H9 (cell line): ENCODE results near the gene MRPS26. TPM values are rescaled to one million over a fixed set of nuclear protein-coding genes. Genes with fewer than 3 reads are reported as not detected.

Experiments
- DNase-seq: peaks from one replicate; pipeline ENCODE4 v3.0.0-alpha.2; 2017
- H2AFZ ChIP-seq: one replicate; pipeline ENCODE4 v1.6.1; 2013; ENCODE audit warnings: mild to moderate bottlenecking, low read length, control low read depth, moderate library complexity
- H2AK5ac ChIP-seq: 2 replicates; pipeline ENCODE4 v1.6.1; 2013; ENCODE audit warnings: low read length, control low read depth, mixed read lengths; ENCODE audit not compliant: insufficient read length
- H2BK120ac ChIP-seq: one replicate; pipeline ENCODE4 v1.6.1; 2013; ENCODE audit warnings: low read depth, mild to moderate bottlenecking, low read length, control low read depth, inconsistent platforms; ENCODE audit not compliant: poor library complexity, severe bottlenecking
- H2BK12ac ChIP-seq: 2 replicates; pipeline ENCODE4 v1.6.1; 2013; ENCODE audit warnings: low read length, control low read depth, mixed read lengths, low read depth; ENCODE audit not compliant: insufficient read length
- H2BK15ac ChIP-seq: 2 replicates; pipeline ENCODE4 v1.6.1; 2013; ENCODE audit warnings: low read depth, low read length, control low read depth
- H2BK20ac ChIP-seq: one replicate; pipeline ENCODE4 v1.6.1; 2013; ENCODE audit warnings: low read depth, mild to moderate bottlenecking, low read length, control low read depth, inconsistent platforms; ENCODE audit not compliant: poor library complexity, severe bottlenecking
- H2BK5ac ChIP-seq: 2 replicates; pipeline ENCODE4 v1.6.1; 2013; ENCODE audit warnings: low read length, control low read depth, mixed read lengths; ENCODE audit not compliant: insufficient read length
- H3K14ac ChIP-seq: 2 replicates; pipeline ENCODE4 v1.6.1; 2013; ENCODE audit warnings: low read length, control low read depth; ENCODE audit not compliant: insufficient read depth
- H3K18ac ChIP-seq: 2 replicates; pipeline ENCODE4 v1.6.1; 2013; ENCODE audit warnings: low read depth, mild to moderate bottlenecking, mixed read lengths, low read length, control low read depth; ENCODE audit not compliant: insufficient read length
- H3K23ac ChIP-seq: 2 replicates; pipeline ENCODE4 v1.6.1; 2013; ENCODE audit warnings: low read length, control low read depth, mixed read lengths, low read depth; ENCODE audit not compliant: insufficient read length
- H3K23me2 ChIP-seq: 2 replicates; pipeline ENCODE4 v1.6.1; 2013; ENCODE audit warnings: low read depth, mild to moderate bottlenecking, mixed read lengths, low read length, control low read depth; ENCODE audit not compliant: insufficient read length, poor library complexity, severe bottlenecking
- H3K27ac ChIP-seq: 2 replicates; pipeline ENCODE4 v1.5.1; 2013; ENCODE audit warnings: low read length, control low read depth, mixed read lengths, low read depth; ENCODE audit not compliant: insufficient read length
- H3K27me3 ChIP-seq: 2 replicates; pipeline ENCODE4 v1.6.1; 2013; ENCODE audit warnings: low read length, control low read depth, inconsistent platforms; ENCODE audit not compliant: insufficient read depth
- H3K4ac ChIP-seq: 2 replicates; pipeline ENCODE4 v1.6.1; 2013; ENCODE audit warnings: low read depth, mild to moderate bottlenecking, control low read depth, inconsistent platforms, low read length, moderate library complexity
- H3K4me1 ChIP-seq: 2 replicates; pipeline ENCODE4 v1.6.1; 2013; ENCODE audit warnings: low read length, control low read depth, inconsistent platforms; ENCODE audit not compliant: insufficient read depth
- H3K4me2 ChIP-seq: 2 replicates; pipeline ENCODE4 v1.6.1; 2013; ENCODE audit warnings: low read length, control low read depth, mixed read lengths; ENCODE audit not compliant: insufficient read length, insufficient read depth
- H3K56ac ChIP-seq: 2 replicates; pipeline ENCODE4 v1.6.1; 2013; ENCODE audit warnings: low read depth, mild to moderate bottlenecking, mixed read lengths, low read length, control low read depth; ENCODE audit not compliant: insufficient read length
- H3K79me1 ChIP-seq: 2 replicates; pipeline ENCODE4 v1.6.1; 2013; ENCODE audit warnings: low read depth, mild to moderate bottlenecking, moderate library complexity, low read length, control low read depth, inconsistent platforms; ENCODE audit not compliant: insufficient read depth, poor library complexity, severe bottlenecking
- H3K79me2 ChIP-seq: 2 replicates; pipeline ENCODE4 v1.6.1; 2013; ENCODE audit warnings: low read length, control low read depth, inconsistent platforms; ENCODE audit not compliant: insufficient read depth
- H3K9ac ChIP-seq: 2 replicates; pipeline ENCODE4 v1.6.1; 2013; ENCODE audit warnings: low read length, control low read depth, mixed read lengths; ENCODE audit not compliant: insufficient read length; ENCODE audit errors: extremely low read depth
- H3K9me3 ChIP-seq: one replicate; pipeline ENCODE4 v1.6.1; 2013; ENCODE audit warnings: low read depth, low read length, inconsistent platforms; ENCODE audit not compliant: control insufficient read depth
- H3T11ph ChIP-seq: one replicate; pipeline ENCODE4 v1.6.1; 2013; ENCODE audit warnings: mild to moderate bottlenecking, low read length, control low read depth, inconsistent platforms
- H4K20me1 ChIP-seq: one replicate; pipeline ENCODE4 v1.6.1; 2013; ENCODE audit not compliant: control insufficient read depth, insufficient read length, insufficient read depth
- H4K5ac ChIP-seq: 2 replicates; pipeline ENCODE4 v1.6.1; 2013; ENCODE audit warnings: low read depth, mild to moderate bottlenecking, mixed read lengths, low read length, control low read depth; ENCODE audit not compliant: insufficient read length
- H4K8ac ChIP-seq: replicated peaks from 2 replicates; pipeline ENCODE4 v1.6.1; 2013; ENCODE audit warnings: low read length, control low read depth, mixed read lengths, low read depth; ENCODE audit not compliant: insufficient read length
- H4K91ac ChIP-seq: 2 replicates; pipeline ENCODE4 v1.6.1; 2013; ENCODE audit warnings: low read depth, mild to moderate bottlenecking, moderate library complexity, mixed read lengths, low read length, control low read depth; ENCODE audit not compliant: insufficient read length
- H3K27ac Mint-ChIP-seq, 3 experiments: 2 replicates in 2 of 3; 3 replicates in 1 of 3; pipeline ENCODE4 v1.8.0; 2020 to 2021; ENCODE audit warnings: mixed read lengths in 3 of 3, mild to moderate bottlenecking in 1 of 3, moderate library complexity in 1 of 3
- H3K27me3 Mint-ChIP-seq: 2 replicates; pipeline ENCODE4 v1.8.0; 2021; ENCODE audit warnings: low read depth, mild to moderate bottlenecking, moderate library complexity, mixed read lengths
- H3K36me3 Mint-ChIP-seq, 3 experiments: 2 replicates in 2 of 3; 3 replicates in 1 of 3; pipeline ENCODE4 v1.8.0; 2020 to 2021; ENCODE audit warnings: low read depth in 3 of 3, mixed read lengths in 3 of 3; ENCODE audit not compliant: insufficient read depth in 1 of 3
- H3K4me1 Mint-ChIP-seq, 2 experiments: 2 replicates each; pipeline ENCODE4 v1.8.0; 2020; ENCODE audit warnings: mixed read lengths in 2 of 2
- H3K4me3 Mint-ChIP-seq, 2 experiments: 2 replicates in 1 of 2; 3 replicates in 1 of 2; pipeline ENCODE4 v1.8.0; 2020 to 2021; ENCODE audit warnings: mild to moderate bottlenecking in 2 of 2, mixed read lengths in 2 of 2, moderate library complexity in 1 of 2
- H3K9me3 Mint-ChIP-seq, 2 experiments: 2 replicates in 1 of 2; 3 replicates in 1 of 2; pipeline ENCODE4 v1.8.0; 2020; ENCODE audit warnings: mild to moderate bottlenecking in 2 of 2, mixed read lengths in 2 of 2, moderate library complexity in 1 of 2
- WGBS: extraction: QIAGEN DNeasy Blood & Tissue Kit; methylation state at CpG from one replicate; pipeline ENCODE4 v1.1.7; 2013; ENCODE audit warnings: missing lambda C conversion rate, low lambda C conversion rate, mixed read lengths; ENCODE audit not compliant: insufficient read length; ENCODE audit errors: extremely low coverage; 5-methylcytosine and 5-hydroxymethylcytosine counted together
- total RNA-seq: library from RNA; stranded (reverse); gene quantifications from 2 replicates; pipeline ENCODE4 v1.2.1, GENCODE V29; 2021
- TF ChIP-seq, protein P1 (sequence below): fragments of 200-600 bp; sonication (generic); conservative IDR thresholded peaks from 3 replicates; pipeline ENCODE4 v1.8.0; 2021; ENCODE audit warnings: antibody characterized with exemption, mild to moderate bottlenecking

Gene MRPS26
- total RNA-seq, 1 experiment from 2014 or later, result 97.6 TPM

DNA sequence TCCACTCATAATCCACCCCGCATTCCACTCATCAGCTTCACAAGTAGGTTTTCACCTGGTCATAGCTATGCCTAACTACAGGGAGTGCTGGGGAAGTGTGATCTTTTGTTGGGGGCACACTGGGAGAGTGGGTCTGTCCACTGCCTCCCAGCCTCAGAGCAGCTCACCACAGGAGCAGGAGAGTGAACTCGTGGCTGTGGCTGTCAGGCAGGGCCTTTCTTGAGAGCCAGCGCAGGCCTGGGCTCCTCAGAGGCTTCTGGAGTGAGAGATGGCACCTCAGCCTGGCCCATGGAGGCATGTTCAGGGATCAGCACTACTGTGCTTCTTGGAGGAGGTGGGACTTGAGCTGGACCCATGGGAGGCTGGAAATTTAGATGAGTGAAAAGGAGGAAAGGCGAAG lies 6.4 kb upstream of the MRPS26 start:
- Histone ChIP-seq H2BK15ac (no peak overlapping the region), H3K23ac (no peak overlapping the region), H4K91ac (no peak overlapping the region), H2BK120ac (no peak overlapping the region), H2BK12ac (no peak overlapping the region), H3T11ph (no peak overlapping the region), H4K5ac (no peak overlapping the region), H2BK20ac (no peak overlapping the region), H4K8ac (no peak overlapping the region), H3K4ac (no peak overlapping the region), H3K56ac (no peak overlapping the region), H2BK5ac (no peak overlapping the region), H3K27me3 (no peaks in the 10 kb centered on the region), H4K20me1 (no peaks in the 10 kb centered on the region), H3K9ac (no peak overlapping the region), H3K18ac (no peak overlapping the region), H3K79me2 (no peaks in the 10 kb centered on the region), H3K23me2 (no peaks in the 10 kb centered on the region), H3K79me1 (no peaks in the 10 kb centered on the region), H3K4me2 (no peak overlapping the region), H3K14ac (no peak overlapping the region), H3K27ac (no peak overlapping the region), H3K4me1 (peaks cover 8% of the 10 kb centered on the region; the same call in 1 of the 2 replicates), H2AK5ac (no peak overlapping the region), H2AFZ (no peak overlapping the region), H3K9me3 (no peaks in the 10 kb centered on the region)
- TF ChIP-seq, protein P1, sequence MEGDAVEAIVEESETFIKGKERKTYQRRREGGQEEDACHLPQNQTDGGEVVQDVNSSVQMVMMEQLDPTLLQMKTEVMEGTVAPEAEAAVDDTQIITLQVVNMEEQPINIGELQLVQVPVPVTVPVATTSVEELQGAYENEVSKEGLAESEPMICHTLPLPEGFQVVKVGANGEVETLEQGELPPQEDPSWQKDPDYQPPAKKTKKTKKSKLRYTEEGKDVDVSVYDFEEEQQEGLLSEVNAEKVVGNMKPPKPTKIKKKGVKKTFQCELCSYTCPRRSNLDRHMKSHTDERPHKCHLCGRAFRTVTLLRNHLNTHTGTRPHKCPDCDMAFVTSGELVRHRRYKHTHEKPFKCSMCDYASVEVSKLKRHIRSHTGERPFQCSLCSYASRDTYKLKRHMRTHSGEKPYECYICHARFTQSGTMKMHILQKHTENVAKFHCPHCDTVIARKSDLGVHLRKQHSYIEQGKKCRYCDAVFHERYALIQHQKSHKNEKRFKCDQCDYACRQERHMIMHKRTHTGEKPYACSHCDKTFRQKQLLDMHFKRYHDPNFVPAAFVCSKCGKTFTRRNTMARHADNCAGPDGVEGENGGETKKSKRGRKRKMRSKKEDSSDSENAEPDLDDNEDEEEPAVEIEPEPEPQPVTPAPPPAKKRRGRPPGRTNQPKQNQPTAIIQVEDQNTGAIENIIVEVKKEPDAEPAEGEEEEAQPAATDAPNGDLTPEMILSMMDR, result no peak
- Mint-ChIP-seq H3K36me3 (peaks cover 18 to 61% (median 54%) of the 10 kb centered on the region in 3 experiments), H3K9me3 (no peaks in the 10 kb centered on the region), H3K27me3 (no peaks in the 10 kb centered on the region; the same call in 1 of the 2 replicates), H3K4me3 (no peak overlapping the region), H3K4me1 (peaks cover 12 to 14% of the 10 kb centered on the region in 2 experiments), H3K27ac (peak overlapping the region in 1 of 3 experiments; percentile 37; a peak in 2 of 7 replicates)
- no peak for DNase-seq
- no CpG with 5 or more reads among the region's 4 CpGs for WGBS
